ENCODE results near the gene MAP4K3.

The MAP4K3 gene

DNA sequence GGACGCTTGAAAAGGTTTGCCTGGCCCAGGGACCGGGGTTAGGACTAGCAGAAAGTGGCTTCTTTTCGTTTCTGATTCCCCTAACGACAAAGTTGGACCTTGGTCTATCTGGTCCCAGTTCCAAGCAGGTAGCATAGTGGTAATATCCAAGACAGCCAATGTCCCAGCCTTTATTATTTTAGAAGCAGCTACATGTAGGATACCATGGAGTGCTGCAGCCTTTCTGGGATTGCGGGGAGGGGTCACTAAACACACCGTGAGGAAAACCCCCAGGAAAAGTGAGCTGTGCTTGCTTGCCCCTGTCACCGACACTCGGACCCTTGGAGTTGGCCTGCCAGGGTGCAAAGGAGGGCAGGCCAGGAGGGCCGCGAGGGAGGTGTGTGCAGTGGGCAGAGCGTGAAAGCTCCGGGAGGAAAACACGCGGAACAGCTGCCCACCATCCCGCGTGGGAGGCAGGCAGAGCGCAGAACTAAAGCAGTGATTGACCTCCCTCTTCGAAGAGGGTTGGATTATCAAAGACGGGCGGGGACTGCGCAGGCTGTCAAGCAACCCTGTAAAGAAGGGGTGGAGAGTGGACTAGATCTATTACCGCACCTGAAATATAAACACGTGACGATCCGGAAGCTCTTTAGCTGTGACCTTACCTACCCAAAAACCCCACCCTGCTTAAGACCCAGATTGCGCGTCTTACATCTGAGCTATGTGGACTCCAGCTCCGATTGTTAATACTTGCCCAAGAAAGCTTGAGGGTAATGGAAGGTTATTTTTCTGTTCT lies 624 bp upstream of the MAP4K3 start:
- DNase-seq = peak; percentile 27

DNA sequence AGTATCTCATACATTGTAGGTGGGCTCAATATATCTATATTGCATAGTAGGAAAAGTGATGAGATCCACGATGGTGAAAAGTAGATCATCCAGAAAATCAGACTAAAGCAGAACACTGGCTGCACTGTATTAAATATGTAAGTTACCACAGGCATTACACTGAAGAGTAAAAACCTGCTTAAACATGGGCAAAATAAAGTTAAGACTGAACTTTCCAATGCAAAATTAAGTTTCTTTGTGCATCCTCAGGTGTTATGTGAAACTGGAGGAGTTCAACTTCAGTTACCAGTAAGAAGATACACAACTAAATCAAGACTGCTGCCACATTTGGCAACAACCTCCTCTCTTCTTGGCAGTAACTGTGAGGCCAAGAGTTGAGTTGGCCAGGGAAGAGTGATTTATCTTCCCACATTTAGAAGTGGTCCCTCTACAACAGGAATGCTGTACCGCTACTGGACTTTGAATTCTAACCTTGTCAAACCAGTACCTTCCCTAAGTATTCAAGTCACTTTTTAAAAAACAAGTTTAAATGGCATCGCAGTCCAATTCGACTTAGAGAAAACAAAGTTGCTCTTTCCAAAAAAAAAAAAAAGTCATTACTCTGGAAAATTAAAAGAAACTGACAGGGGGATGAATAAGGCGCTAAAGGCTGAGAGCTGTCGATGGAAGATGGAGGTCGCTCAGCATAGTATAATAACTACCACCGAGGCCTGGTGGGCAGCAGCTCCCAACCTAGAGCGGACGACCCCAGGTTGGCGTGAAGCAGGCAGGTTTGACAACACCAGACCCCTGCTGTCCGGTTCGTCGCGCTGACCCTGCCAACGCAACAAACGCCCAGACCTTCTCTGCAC lies 1.1 kb downstream of the MAP4K3 start:
- no peak for DNase-seq

DNA sequence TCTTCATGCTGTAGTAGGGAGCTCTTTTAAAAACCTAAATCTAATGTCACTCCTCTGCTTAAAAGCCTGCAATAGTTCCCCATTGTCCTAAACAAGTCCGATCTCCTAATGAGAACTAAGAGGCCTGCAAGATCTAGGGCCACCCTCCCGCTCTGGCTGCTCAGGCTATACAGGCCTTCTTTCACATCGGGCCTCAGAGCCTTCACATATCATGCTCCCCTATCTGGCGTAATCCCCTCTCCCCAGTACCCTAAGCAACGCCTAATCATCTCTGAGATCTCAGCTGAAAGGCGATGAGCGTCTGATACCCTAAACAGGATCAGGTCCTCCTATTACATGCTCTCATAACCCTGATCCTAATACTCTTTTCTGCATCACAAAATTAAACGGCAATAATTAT lies 1.9 kb downstream of the MAP4K3 start:
- no peak for DNase-seq

DNA sequence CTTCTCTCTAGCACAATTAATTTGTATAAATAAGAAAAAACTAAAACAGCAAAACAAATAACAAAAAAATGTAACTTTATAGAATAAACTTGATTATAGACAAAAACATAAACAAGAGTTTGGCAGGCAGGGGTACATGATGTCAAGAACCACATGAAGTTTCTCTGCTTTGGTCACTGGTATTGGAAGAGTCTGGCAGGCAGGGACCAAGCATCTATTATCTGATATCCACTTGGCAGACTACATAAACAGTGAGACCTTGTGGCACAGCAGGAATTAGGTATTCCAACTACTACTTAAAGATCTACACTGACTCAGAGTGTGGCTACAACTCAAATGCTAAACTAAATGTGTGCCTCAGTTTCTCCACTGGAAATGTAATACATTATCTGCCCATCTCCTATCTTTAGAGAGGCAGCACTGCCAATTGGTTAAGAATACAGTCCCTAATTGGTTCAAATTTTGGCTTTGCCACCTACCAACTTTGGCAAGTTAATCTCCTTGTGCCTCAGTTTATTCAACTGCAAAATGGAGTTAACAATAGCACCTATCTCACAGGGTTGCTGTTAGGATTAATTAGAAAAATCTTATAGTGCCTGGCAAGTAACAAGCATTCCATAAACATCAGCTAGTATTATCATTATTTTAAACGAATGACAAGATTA lies 2.7 kb downstream of the MAP4K3 start:
- no peak for DNase-seq

DNA sequence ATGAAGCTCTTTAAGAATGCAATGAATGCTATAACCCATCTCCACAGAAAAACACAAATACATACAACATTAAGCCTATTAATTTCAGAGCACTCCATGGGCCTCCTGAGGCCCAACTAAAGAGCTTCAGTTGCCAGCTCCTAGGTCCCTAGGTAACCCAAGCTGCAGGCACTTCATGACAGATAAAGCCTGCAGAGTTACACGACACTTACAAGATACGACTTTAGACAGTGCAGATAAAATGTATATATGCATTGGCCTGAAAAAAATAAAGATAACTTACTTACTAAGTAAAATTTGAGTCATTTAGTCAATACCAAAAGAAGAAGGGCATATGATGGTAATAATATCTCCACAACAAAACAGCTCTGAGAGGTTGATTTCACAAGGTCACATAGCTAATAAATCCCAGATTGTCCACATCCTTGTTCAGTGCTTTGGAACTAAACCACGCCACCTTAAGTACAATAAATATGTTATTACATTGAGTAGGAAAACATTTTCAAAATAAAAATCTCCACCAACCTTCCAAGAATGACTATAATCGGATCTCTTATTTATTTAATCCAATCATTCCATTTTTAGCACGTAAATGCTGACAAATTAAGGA lies 3.4 kb downstream of the MAP4K3 start:
- DNase-seq = no peak

DNA sequence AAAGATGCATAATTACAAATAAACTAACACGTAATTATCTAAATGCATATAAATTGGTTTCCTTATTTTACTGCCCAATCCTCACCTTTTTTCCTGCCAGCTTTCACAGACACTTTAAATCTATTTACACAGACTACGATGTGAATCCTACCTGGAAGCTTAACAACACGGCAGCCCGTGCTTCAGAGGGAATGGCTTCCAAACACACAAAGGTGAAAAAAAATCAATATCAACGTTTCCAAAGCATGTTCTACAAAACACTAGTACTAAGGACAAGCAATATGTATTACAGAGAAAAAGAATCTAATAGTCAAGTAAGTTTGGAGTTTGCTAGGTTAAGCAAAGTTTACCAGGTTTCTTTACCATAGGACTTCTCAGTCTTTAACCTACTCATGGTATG lies 4.4 kb downstream of the MAP4K3 start:
- no peak for DNase-seq

DNA sequence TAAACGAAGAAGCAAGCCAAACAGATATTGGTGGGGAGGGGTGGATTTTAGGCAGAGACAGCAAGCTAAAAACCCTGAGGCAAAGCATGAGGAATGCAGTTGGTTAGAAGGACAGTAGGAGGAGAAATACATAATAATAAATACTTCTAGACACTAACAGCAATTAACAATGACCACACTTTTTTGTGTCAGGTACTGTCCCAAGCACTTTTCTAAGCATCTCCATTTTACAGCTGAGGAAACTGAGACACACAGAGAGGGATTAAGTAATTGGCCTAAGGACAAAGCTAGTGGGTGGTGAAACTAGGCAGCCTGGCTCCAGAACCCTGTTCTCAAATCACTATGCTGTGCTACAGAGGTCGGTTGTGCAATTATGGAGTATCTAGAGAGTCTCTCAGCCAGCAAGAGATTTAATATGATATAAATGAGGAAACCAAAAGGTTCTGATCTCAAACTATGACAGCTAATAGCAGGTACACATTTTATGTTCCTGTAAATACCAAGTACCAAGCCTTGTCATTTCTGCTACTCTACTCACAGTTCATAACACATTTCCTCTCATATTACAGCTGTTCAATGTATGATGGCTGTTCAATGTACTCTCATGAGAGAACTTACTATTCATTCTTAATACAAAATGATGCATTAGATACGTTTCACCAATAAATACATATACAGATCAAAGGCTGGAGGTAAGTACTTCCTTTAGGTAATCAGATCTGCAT lies 5.3 kb downstream of the MAP4K3 start:
- no peak for DNase-seq

DNA sequence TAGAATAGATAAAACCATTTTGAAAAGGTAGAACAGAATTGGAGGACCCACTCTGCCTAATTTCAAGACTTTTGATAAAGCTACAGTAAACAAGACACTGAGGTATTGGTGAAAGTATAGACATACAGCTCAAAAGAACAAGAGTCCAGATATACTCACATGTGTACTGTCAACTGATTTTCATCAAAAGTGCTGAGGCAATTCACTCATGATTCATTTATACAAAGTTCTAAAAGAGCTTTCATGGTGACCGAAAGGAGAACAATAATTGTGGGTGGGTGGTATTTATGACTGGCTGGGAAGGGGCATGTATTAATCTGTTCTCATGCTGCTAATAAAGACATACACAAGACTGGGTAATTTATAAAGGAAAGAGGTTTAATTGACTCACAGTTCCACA lies 7.3 kb downstream of the MAP4K3 start:
- no peak for DNase-seq

DNA sequence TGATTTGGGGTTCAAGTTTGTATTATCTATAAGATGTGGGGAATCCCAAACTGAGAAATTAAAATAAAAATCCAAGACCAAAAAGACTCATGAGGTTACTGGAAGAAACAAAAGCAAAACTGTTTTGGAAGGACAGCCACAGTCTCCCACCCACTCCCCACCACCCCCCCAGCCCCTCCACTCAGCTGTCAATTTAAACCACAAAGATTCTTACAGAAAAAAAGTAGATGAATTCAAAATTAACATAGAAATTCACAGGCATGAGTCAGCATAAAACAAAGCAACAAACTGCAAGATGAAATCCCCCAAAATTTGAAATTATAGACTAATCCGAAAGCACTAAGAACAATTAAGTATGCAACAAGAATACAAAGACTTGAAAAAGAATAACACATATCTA lies 12.1 kb downstream of the MAP4K3 start:
- no peak for DNase-seq

DNA sequence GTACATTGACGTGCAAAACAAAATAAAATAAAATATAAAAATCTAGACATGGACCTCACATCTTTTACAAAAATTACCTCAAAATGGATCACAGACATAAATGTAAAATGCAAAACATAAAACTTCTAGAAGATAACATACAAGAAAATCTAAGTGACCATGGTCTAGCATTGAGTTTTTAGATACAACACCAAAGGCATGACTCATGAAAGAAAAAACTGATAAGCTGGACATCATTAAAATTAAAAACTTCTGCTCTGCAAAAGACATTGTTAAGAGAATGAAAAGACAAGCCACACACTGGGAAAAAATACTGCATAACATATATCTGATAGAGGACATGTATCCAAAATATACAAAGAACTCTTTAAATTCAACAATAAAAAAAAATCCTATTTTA lies 14.4 kb downstream of the MAP4K3 start:
- no peak for DNase-seq

DNA sequence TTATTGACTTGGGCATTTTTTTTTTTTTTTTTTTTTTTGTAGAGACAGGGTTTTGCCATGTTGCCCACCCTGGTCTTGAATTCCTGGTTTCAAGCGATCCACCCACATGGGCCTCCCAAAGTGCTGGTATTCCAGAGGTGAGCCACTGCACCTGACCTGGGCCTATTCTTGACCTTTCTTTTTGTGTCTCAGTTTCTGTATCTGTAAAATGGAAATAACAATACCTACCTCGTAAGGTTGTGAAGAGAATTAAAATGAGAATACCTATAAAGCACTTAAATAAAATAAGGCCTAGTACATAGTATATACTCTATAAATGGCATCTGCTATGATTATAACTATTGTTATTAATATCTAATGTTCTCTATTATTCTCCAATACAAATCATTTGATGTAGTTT lies 15.7 kb downstream of the MAP4K3 start:
- DNase-seq = no peak

DNA sequence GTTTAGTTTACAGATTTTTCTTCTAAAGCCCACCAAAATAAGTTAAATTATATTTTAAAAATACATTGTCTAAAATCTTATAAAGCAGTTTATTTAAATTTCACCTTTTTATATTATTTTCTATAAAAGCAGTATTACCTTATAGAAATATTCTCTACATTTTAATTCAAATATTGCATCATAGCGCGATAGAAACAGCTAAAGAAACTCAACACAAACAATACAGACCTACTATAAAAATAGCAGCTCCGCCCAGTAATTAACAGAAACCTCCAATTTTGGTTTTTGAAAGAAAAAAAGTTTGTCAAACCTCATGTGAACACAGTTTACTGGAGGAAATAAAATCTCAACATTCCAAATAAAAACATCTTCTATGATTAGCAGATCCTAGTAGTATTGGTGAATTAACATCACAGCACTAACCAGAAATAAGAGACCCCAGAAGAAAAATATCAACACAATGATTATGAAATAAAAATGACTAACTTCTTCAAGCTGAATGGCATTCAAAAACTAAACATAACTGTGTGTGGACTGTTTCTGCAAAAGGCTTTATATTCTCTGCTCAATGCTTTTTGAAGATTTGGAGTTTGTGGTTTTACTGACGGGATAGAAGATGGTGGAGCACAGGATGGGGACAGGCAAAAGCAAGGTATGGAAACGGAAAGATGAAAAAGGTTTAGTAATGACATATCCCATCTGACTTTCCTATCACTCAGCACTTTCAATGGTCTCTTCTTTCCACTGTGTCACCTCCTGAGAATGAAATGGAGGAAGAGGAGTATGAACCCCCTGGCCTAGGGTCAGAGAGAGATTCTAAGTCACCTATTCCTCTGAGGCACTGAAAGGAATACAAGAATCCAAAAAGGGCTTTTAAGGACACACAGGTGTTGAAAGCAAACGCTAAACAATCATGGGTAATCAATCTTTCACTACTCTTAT lies 17.5 kb downstream of the MAP4K3 start:
- no peak for DNase-seq

DNA sequence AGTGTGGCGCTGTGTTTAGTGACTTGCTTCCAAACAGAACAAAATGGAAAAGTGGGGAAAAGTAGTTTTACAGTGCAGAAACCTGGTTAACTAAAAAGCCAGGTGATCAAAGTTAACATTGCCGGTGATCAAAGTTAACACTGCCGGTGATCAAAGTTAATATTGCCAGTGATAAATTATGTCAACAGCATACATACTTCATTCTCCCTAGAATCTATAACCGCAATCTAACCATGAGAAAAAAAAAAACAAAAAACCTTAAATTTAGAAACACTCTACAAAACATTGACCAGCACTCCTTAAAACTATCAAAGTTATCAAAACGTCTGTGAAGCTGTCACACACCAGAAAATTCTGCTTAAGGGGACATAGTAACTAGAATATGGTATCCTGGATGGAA lies 18.6 kb downstream of the MAP4K3 start:
- no peak for DNase-seq

DNA sequence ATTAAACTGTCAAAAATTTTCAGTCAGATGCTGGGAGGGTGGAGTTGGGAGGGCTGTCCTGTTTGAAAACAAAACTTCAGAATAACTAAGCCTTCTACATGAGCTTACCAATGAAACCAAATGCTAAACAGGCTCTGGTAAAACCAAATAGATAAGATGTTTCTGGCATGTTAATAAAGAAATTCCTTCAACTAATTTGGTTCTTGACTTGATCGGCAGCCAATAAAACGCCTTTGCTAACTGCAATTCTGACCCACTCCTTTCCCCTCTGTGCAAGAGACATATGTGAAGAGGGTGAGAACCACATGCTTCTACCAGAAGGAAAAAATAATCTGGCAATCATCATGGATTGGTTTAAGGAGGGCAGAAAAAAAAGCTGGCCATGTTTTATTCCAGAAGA lies 20.9 kb downstream of the MAP4K3 start:
- DNase-seq = no peak

DNA sequence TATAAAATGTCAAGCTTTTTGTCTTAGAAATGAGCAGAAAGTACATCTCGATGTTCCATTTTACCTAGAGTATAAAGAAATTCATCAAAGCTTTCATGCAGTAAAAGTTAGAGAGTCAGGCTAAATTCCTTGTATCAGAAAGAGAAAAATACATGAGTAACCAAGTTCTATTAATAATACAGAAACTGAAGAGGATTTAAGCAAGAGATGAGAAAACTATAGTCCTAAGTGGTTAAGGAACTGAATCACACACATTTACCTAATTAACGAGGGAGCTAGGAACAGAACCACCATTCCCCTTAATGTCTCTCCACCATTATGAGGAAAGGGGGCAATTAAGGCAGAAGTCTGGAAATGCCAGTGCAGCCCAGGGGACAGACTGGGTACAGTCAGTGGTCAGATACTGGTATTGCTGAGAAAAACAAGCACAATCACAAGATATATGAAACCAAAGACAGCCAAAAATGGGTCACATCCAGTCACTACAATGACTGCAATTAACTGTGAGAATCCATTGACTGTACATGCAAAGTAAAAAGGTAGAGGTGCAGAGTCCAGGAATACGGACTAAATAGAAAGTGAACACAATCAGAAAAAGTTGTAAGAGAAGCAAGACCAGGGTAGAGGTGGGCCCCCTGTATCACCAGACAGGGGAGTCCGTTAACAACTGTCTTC lies 23.9 kb downstream of the MAP4K3 start:
- DNase-seq = no peak

DNA sequence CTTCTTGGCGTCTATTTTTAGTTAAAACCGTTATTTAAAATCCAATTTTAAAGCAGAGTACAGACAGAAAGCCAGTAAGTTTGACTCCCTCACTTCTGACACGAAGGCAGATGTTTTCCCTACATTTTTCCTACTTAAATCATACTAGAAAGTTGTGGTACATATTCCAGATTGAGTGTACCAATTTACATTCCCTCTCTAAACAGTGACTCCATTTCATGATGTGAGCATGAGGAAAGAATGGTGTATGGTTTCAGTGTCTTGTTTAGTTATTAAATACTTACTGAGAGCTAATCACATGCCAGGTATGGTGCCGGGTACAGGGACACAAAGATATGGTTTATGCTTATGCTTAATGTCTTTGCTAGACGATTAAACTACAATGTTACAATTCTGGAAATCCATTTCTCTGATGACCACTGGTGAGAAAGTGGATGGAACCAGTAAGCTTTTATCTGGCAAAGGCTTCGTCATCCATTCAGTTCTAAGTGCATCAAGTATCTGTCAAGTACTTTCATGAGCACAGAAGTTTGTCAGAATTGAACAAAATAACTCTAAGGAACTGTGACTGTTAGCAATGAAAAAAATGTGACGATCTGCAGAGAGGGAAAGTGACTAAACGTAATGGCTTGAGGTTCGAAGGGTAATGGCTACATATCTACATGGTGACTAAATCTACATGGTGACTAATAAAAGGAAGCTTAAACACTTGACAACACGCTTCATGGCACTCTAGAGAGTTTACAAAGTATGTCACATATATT lies 25.7 kb downstream of the MAP4K3 start:
- DNase-seq = no peak

DNA sequence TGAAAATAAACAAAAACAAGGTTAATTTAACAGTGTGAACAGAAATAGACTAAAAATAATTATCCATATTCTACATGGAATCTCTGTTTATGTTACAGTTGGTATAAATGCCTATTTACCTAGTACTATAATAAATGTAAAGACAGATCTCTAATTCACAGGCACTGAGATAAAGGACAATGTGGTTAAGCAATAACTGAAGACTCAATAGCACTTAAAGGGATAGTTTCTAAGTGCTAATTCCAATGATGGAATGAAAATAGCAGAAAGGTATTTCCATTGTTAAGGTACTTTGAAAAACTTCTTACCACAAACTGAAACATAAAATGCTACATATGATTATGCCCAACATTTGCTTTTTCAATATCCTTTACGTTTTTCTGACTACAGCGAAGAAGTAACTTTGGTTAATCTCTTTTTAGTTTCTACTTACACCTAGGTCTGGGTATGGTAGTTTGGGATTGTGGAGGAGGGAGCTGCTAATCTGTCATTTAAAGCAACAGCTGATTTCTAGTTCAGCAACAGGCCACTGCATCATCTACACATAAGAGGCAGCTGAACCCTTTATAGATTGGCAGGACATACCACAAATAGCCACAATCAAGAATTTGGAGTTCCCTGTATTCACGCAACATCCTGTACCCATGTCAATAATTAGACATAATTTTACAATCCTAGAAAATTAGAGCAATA lies 27.2 kb downstream of the MAP4K3 start:
- no peak for DNase-seq

DNA sequence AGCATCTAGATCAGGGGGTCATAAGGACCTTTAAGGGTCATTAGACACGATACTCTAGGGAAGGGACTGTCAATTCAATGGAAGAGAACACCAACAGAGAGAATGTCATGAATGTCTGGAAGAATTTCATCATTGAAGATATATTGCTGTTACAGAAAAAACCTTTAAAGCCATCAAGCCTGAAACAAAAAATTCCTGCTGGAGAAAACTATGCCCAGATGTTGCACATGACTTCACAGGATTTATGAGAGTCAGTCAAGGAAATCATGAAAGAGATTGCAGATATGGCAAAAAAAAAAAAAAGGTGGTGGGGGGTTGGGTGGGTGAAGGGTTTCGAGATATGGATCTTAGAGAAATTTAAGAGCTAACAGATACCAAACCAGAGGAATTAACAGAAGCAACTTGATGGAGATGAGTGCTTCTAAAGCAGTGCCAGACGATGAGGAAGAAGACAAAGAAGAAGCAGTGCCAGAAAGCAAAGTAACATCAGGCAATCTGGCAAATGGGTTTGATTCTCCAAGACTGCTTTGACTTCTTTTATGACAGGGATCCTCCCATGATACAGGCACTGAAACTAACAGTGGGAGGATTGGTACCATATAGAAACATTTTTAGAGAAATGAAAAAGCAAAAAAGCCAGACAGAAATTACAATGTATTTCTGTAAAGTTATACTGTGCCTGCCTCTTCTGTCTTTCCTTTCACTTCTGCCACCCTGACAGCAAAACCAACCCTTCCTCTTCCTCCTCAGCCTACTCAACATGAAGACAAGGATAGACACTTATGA lies 28.5 kb downstream of the MAP4K3 start:
- no peak for DNase-seq
